Left hindlimb (tissue), 1 donor: ENCODE measurements around the gene S1PR1.
A peak's percentile ranks its signal among the peaks of the same experiment; 100 is the strongest.

Source experiments
- DNase-seq: peaks from one replicate; pipeline ENCODE4 v3.0.0-alpha.2; 2018

S1PR1 gene

GRCh38 chr1:101250222-101250621 is 13.4 kb downstream of the S1PR1 start:
- DNase-seq, result no peak

- DNase-seq, result no peak
Observed at GRCh38 chr1:101250656-101251272, 13.9 kb downstream of the S1PR1 start.

- no peak for DNase-seq
Observed at GRCh38 chr1:101251504-101251903, 14.7 kb downstream of the S1PR1 start.

GRCh38 chr1:101253976-101254674 is 17.3 kb downstream of the S1PR1 start:
- no peak for DNase-seq

GRCh38 chr1:101257500-101258325 is 20.9 kb downstream of the S1PR1 start:
- peak; percentile 40 for DNase-seq

GRCh38 chr1:101259744-101260148 is 22.9 kb downstream of the S1PR1 start:
- no peak for DNase-seq

GRCh38 chr1:101260556-101261350 is 23.9 kb downstream of the S1PR1 start:
- DNase-seq, result no peak

GRCh38 chr1:101261623-101262022 is 24.8 kb downstream of the S1PR1 start:
- DNase-seq, result no peak

GRCh38 chr1:101262060-101262459 is 25.2 kb downstream of the S1PR1 start:
- DNase-seq, result no peak

GRCh38 chr1:101262630-101263348 is 26.0 kb downstream of the S1PR1 start:
- DNase-seq, result no peak

- DNase-seq, result no peak
Observed at GRCh38 chr1:101264697-101265096, 27.9 kb downstream of the S1PR1 start.

GRCh38 chr1:101265684-101266083 is 28.9 kb downstream of the S1PR1 start:
- no peak for DNase-seq

- DNase-seq, result no peak
Observed at GRCh38 chr1:101267082-101267481, 30.3 kb downstream of the S1PR1 start.

- no peak for DNase-seq
Observed at GRCh38 chr1:101268893-101269292, 32.1 kb downstream of the S1PR1 start.

GRCh38 chr1:101275672-101276071 is 38.9 kb downstream of the S1PR1 start:
- DNase-seq, result no peak

- DNase-seq, result no peak
Observed at GRCh38 chr1:101276818-101277217, 40.0 kb downstream of the S1PR1 start.

GRCh38 chr1:101278238-101278637 is 41.4 kb downstream of the S1PR1 start:
- DNase-seq, result no peak

GRCh38 chr1:101278845-101279244 is 42.0 kb downstream of the S1PR1 start:
- no peak for DNase-seq

GRCh38 chr1:101280049-101280592 is 43.3 kb downstream of the S1PR1 start:
- DNase-seq, result no peak

GRCh38 chr1:101280942-101281654 is 44.3 kb downstream of the S1PR1 start:
- no peak for DNase-seq

GRCh38 chr1:101281751-101282150 is 44.9 kb downstream of the S1PR1 start:
- DNase-seq, result no peak
